Measurements from ENCODE around the gene CRACR2B.

GRCh38 chr11:790721-791564, 36.8 kb upstream of the CRACR2B start:
- TF ChIP-seq CTCF (IDR thresholded peaks at IDR 0.05 in 4 of 5, conservative IDR thresholded peaks at IDR 0.05 in 1 of 5) (no peak), POLR2A (IDR thresholded peaks at IDR 0.05) (no peak)
